H9 (cell line): ENCODE results near the gene CDCP1. TPM values are rescaled to one million over a fixed set of nuclear protein-coding genes. Genes with fewer than 3 reads are reported as not detected.

Source experiments
- DNase-seq: peaks from one replicate; pipeline ENCODE4 v3.0.0-alpha.2; 2017
- H2AFZ ChIP-seq: one replicate; pipeline ENCODE4 v1.6.1; 2013; ENCODE audit warnings: mild to moderate bottlenecking, low read length, control low read depth, moderate library complexity
- H2AK5ac ChIP-seq: 2 replicates; pipeline ENCODE4 v1.6.1; 2013; ENCODE audit warnings: low read length, control low read depth, mixed read lengths; ENCODE audit not compliant: insufficient read length
- H2BK120ac ChIP-seq: one replicate; pipeline ENCODE4 v1.6.1; 2013; ENCODE audit warnings: low read depth, mild to moderate bottlenecking, low read length, control low read depth, inconsistent platforms; ENCODE audit not compliant: poor library complexity, severe bottlenecking
- H2BK12ac ChIP-seq: 2 replicates; pipeline ENCODE4 v1.6.1; 2013; ENCODE audit warnings: low read length, control low read depth, mixed read lengths, low read depth; ENCODE audit not compliant: insufficient read length
- H2BK15ac ChIP-seq: 2 replicates; pipeline ENCODE4 v1.6.1; 2013; ENCODE audit warnings: low read depth, low read length, control low read depth
- H2BK20ac ChIP-seq: one replicate; pipeline ENCODE4 v1.6.1; 2013; ENCODE audit warnings: low read depth, mild to moderate bottlenecking, low read length, control low read depth, inconsistent platforms; ENCODE audit not compliant: poor library complexity, severe bottlenecking
- H2BK5ac ChIP-seq: 2 replicates; pipeline ENCODE4 v1.6.1; 2013; ENCODE audit warnings: low read length, control low read depth, mixed read lengths; ENCODE audit not compliant: insufficient read length
- H3K14ac ChIP-seq: 2 replicates; pipeline ENCODE4 v1.6.1; 2013; ENCODE audit warnings: low read length, control low read depth; ENCODE audit not compliant: insufficient read depth
- H3K18ac ChIP-seq: 2 replicates; pipeline ENCODE4 v1.6.1; 2013; ENCODE audit warnings: low read depth, mild to moderate bottlenecking, mixed read lengths, low read length, control low read depth; ENCODE audit not compliant: insufficient read length
- H3K23ac ChIP-seq: 2 replicates; pipeline ENCODE4 v1.6.1; 2013; ENCODE audit warnings: low read length, control low read depth, mixed read lengths, low read depth; ENCODE audit not compliant: insufficient read length
- H3K23me2 ChIP-seq: 2 replicates; pipeline ENCODE4 v1.6.1; 2013; ENCODE audit warnings: low read depth, mild to moderate bottlenecking, mixed read lengths, low read length, control low read depth; ENCODE audit not compliant: insufficient read length, poor library complexity, severe bottlenecking
- H3K27ac ChIP-seq: 2 replicates; pipeline ENCODE4 v1.5.1; 2013; ENCODE audit warnings: low read length, control low read depth, mixed read lengths, low read depth; ENCODE audit not compliant: insufficient read length
- H3K27me3 ChIP-seq: 2 replicates; pipeline ENCODE4 v1.6.1; 2013; ENCODE audit warnings: low read length, control low read depth, inconsistent platforms; ENCODE audit not compliant: insufficient read depth
- H3K4ac ChIP-seq: 2 replicates; pipeline ENCODE4 v1.6.1; 2013; ENCODE audit warnings: low read depth, mild to moderate bottlenecking, control low read depth, inconsistent platforms, low read length, moderate library complexity
- H3K4me1 ChIP-seq: 2 replicates; pipeline ENCODE4 v1.6.1; 2013; ENCODE audit warnings: low read length, control low read depth, inconsistent platforms; ENCODE audit not compliant: insufficient read depth
- H3K4me2 ChIP-seq: 2 replicates; pipeline ENCODE4 v1.6.1; 2013; ENCODE audit warnings: low read length, control low read depth, mixed read lengths; ENCODE audit not compliant: insufficient read length, insufficient read depth
- H3K56ac ChIP-seq: 2 replicates; pipeline ENCODE4 v1.6.1; 2013; ENCODE audit warnings: low read depth, mild to moderate bottlenecking, mixed read lengths, low read length, control low read depth; ENCODE audit not compliant: insufficient read length
- H3K79me1 ChIP-seq: 2 replicates; pipeline ENCODE4 v1.6.1; 2013; ENCODE audit warnings: low read depth, mild to moderate bottlenecking, moderate library complexity, low read length, control low read depth, inconsistent platforms; ENCODE audit not compliant: insufficient read depth, poor library complexity, severe bottlenecking
- H3K79me2 ChIP-seq: 2 replicates; pipeline ENCODE4 v1.6.1; 2013; ENCODE audit warnings: low read length, control low read depth, inconsistent platforms; ENCODE audit not compliant: insufficient read depth
- H3K9ac ChIP-seq: 2 replicates; pipeline ENCODE4 v1.6.1; 2013; ENCODE audit warnings: low read length, control low read depth, mixed read lengths; ENCODE audit not compliant: insufficient read length; ENCODE audit errors: extremely low read depth
- H3K9me3 ChIP-seq: one replicate; pipeline ENCODE4 v1.6.1; 2013; ENCODE audit warnings: low read depth, low read length, inconsistent platforms; ENCODE audit not compliant: control insufficient read depth
- H3T11ph ChIP-seq: one replicate; pipeline ENCODE4 v1.6.1; 2013; ENCODE audit warnings: mild to moderate bottlenecking, low read length, control low read depth, inconsistent platforms
- H4K20me1 ChIP-seq: one replicate; pipeline ENCODE4 v1.6.1; 2013; ENCODE audit not compliant: control insufficient read depth, insufficient read length, insufficient read depth
- H4K5ac ChIP-seq: 2 replicates; pipeline ENCODE4 v1.6.1; 2013; ENCODE audit warnings: low read depth, mild to moderate bottlenecking, mixed read lengths, low read length, control low read depth; ENCODE audit not compliant: insufficient read length
- H4K8ac ChIP-seq: replicated peaks from 2 replicates; pipeline ENCODE4 v1.6.1; 2013; ENCODE audit warnings: low read length, control low read depth, mixed read lengths, low read depth; ENCODE audit not compliant: insufficient read length
- H4K91ac ChIP-seq: 2 replicates; pipeline ENCODE4 v1.6.1; 2013; ENCODE audit warnings: low read depth, mild to moderate bottlenecking, moderate library complexity, mixed read lengths, low read length, control low read depth; ENCODE audit not compliant: insufficient read length
- H3K27ac Mint-ChIP-seq, 3 experiments: 2 replicates in 2 of 3; 3 replicates in 1 of 3; pipeline ENCODE4 v1.8.0; 2020 to 2021; ENCODE audit warnings: mixed read lengths in 3 of 3, mild to moderate bottlenecking in 1 of 3, moderate library complexity in 1 of 3
- H3K27me3 Mint-ChIP-seq: 2 replicates; pipeline ENCODE4 v1.8.0; 2021; ENCODE audit warnings: low read depth, mild to moderate bottlenecking, moderate library complexity, mixed read lengths
- H3K36me3 Mint-ChIP-seq, 3 experiments: 2 replicates in 2 of 3; 3 replicates in 1 of 3; pipeline ENCODE4 v1.8.0; 2020 to 2021; ENCODE audit warnings: low read depth in 3 of 3, mixed read lengths in 3 of 3; ENCODE audit not compliant: insufficient read depth in 1 of 3
- H3K4me1 Mint-ChIP-seq, 2 experiments: 2 replicates each; pipeline ENCODE4 v1.8.0; 2020; ENCODE audit warnings: mixed read lengths in 2 of 2
- H3K4me3 Mint-ChIP-seq, 2 experiments: 2 replicates in 1 of 2; 3 replicates in 1 of 2; pipeline ENCODE4 v1.8.0; 2020 to 2021; ENCODE audit warnings: mild to moderate bottlenecking in 2 of 2, mixed read lengths in 2 of 2, moderate library complexity in 1 of 2
- H3K9me3 Mint-ChIP-seq, 2 experiments: 2 replicates in 1 of 2; 3 replicates in 1 of 2; pipeline ENCODE4 v1.8.0; 2020; ENCODE audit warnings: mild to moderate bottlenecking in 2 of 2, mixed read lengths in 2 of 2, moderate library complexity in 1 of 2
- WGBS: extraction: QIAGEN DNeasy Blood & Tissue Kit; methylation state at CpG from one replicate; pipeline ENCODE4 v1.1.7; 2013; ENCODE audit warnings: missing lambda C conversion rate, low lambda C conversion rate, mixed read lengths; ENCODE audit not compliant: insufficient read length; ENCODE audit errors: extremely low coverage; 5-methylcytosine and 5-hydroxymethylcytosine counted together
- total RNA-seq: library from RNA; stranded (reverse); gene quantifications from 2 replicates; pipeline ENCODE4 v1.2.1, GENCODE V29; 2021
- TF ChIP-seq, protein P1 (sequence below): fragments of 200-600 bp; sonication (generic); conservative IDR thresholded peaks from 3 replicates; pipeline ENCODE4 v1.8.0; 2021; ENCODE audit warnings: antibody characterized with exemption, mild to moderate bottlenecking

CDCP1 gene
- total RNA-seq, 1 experiment from 2014 or later, result 12.9 TPM

DNA sequence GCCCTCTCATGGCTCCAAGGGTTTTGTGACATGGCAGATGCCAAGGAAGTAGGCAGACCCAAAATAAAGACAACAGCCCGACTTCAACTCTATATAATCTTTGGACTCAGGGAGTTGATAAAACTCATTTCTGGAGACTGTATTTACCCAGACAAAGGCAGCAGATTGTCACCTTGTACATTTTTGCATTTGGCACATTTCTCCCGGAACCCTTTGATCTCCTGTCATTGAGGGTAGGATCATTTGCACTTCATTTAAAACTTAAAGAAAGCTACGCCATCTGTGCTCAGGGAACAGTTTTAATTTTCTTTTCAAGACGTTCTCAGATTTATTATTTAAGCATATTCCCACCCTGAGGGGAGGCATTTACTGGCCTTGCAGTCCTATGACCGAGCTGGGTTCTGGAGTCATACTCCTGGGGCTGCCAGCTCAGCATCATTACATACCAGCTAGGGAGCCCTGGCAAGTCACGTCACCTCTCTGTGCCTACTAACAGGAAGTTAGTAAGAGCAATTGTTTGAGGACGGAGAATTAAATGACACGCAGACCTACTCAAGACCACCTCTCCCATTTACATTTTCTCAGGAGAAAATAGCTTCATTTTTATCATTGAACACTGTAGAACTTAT, 5.9 kb downstream of the CDCP1 start:
- no peak overlapping the region for H4K8ac ChIP-seq
- peaks cover 5% of the 10 kb centered on the region for H3K4me1 ChIP-seq
- no peak overlapping the region for H3K4ac ChIP-seq
- no peak overlapping the region for H4K91ac ChIP-seq
- H2BK12ac ChIP-seq, result no peak overlapping the region
- H3K27me3 ChIP-seq, result peaks cover 5% of the 10 kb centered on the region; the same call in 1 of the 2 replicates
- no peak overlapping the region for H2BK120ac ChIP-seq
- H2AK5ac ChIP-seq, result no peak overlapping the region
- H3K56ac ChIP-seq, result no peak overlapping the region
- H3K23me2 ChIP-seq, result peaks cover 1% of the 10 kb centered on the region
- H3K18ac ChIP-seq, result no peak overlapping the region
- no peak overlapping the region for H3K4me2 ChIP-seq
- H2BK5ac ChIP-seq, result no peak overlapping the region
- H3K14ac ChIP-seq, result no peak overlapping the region
- no peak for DNase-seq
- no peaks in the 10 kb centered on the region for H3K79me1 ChIP-seq
- H3K27me3 Mint-ChIP-seq, result peaks cover 26% of the 10 kb centered on the region
- no peak overlapping the region for H3K27ac ChIP-seq
- no peaks in the 10 kb centered on the region; a peak in 2 of 5 replicates for H3K9me3 Mint-ChIP-seq
- H3K9me3 ChIP-seq, result no peaks in the 10 kb centered on the region
- no peak overlapping the region for H3K9ac ChIP-seq
- no peak overlapping the region for H4K5ac ChIP-seq
- no peak overlapping the region for H2BK20ac ChIP-seq
- no peak overlapping the region for H2AFZ ChIP-seq
- no peaks in the 10 kb centered on the region; a peak in 1 of 7 replicates for H3K36me3 Mint-ChIP-seq
- no peak overlapping the region for H2BK15ac ChIP-seq
- no peaks in the 10 kb centered on the region for H4K20me1 ChIP-seq
- TF ChIP-seq, protein P1, sequence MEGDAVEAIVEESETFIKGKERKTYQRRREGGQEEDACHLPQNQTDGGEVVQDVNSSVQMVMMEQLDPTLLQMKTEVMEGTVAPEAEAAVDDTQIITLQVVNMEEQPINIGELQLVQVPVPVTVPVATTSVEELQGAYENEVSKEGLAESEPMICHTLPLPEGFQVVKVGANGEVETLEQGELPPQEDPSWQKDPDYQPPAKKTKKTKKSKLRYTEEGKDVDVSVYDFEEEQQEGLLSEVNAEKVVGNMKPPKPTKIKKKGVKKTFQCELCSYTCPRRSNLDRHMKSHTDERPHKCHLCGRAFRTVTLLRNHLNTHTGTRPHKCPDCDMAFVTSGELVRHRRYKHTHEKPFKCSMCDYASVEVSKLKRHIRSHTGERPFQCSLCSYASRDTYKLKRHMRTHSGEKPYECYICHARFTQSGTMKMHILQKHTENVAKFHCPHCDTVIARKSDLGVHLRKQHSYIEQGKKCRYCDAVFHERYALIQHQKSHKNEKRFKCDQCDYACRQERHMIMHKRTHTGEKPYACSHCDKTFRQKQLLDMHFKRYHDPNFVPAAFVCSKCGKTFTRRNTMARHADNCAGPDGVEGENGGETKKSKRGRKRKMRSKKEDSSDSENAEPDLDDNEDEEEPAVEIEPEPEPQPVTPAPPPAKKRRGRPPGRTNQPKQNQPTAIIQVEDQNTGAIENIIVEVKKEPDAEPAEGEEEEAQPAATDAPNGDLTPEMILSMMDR, result no peak
- H3K4me3 Mint-ChIP-seq, result no peak overlapping the region
- peaks cover 37 to 39% of the 10 kb centered on the region in 2 experiments for H3K4me1 Mint-ChIP-seq
- no peaks in the 10 kb centered on the region; the same call in 1 of the 2 replicates for H3K79me2 ChIP-seq
- no peak overlapping the region for H3K23ac ChIP-seq
- no peak overlapping the region for H3T11ph ChIP-seq
- no CpG with 5 or more reads among the region's 8 CpGs for WGBS
- no peak overlapping the region for H3K27ac Mint-ChIP-seq
